RWPE2 (cell line): ENCODE results near the gene TMUB1.

ENCODE experiments used
- ATAC-seq: fragments of 200-7000 bp; cut with Tn5 transposase; 3 replicates; pipeline ENCODE4 v1.9.1; 2021; ENCODE audit warnings: low read depth
- DNase-seq: peaks from one replicate; pipeline ENCODE4 v3.0.0-alpha.2; 2020; ENCODE audit warnings: low spot score
- H3K27ac ChIP-seq: fragments of 450-650 bp; 2 replicates; pipeline ENCODE4 v1.5.1; 2017; ENCODE audit warnings: mild to moderate bottlenecking; ENCODE audit not compliant: poor library complexity, severe bottlenecking
- H3K27me3 ChIP-seq: fragments of 250-450 bp; sonication (Bioruptor Pico); 2 replicates; pipeline ENCODE4 v1.5.1; 2021; ENCODE audit warnings: mild to moderate bottlenecking, moderate library complexity; ENCODE audit not compliant: insufficient read depth, poor library complexity, severe bottlenecking
- H3K36me3 ChIP-seq: fragments of 250-450 bp; sonication (Bioruptor Pico); 2 replicates; pipeline ENCODE4 v1.5.1; 2020; ENCODE audit warnings: low read depth, mild to moderate bottlenecking, moderate library complexity
- H3K4me1 ChIP-seq: fragments of 250-450 bp; sonication (Bioruptor Pico); 2 replicates; pipeline ENCODE4 v1.5.1; 2021; ENCODE audit warnings: mild to moderate bottlenecking, moderate library complexity; ENCODE audit not compliant: insufficient read depth, poor library complexity, severe bottlenecking
- H3K4me3 ChIP-seq: fragments of 250-450 bp; sonication (Bioruptor Pico); 2 replicates; pipeline ENCODE4 v1.5.1; 2021; ENCODE audit warnings: mild to moderate bottlenecking, moderate library complexity; ENCODE audit not compliant: severe bottlenecking
- H3K9me3 ChIP-seq: fragments of 250-450 bp; sonication (Bioruptor Pico); 2 replicates; pipeline ENCODE4 v1.5.1; 2021; ENCODE audit warnings: mild to moderate bottlenecking, moderate library complexity; ENCODE audit not compliant: severe bottlenecking
- CTCF ChIP-seq: fragments of 450-650 bp; IDR thresholded peaks from one replicate; pipeline ENCODE4 v1.5.1; 2017; ENCODE audit warnings: mild to moderate bottlenecking, moderate library complexity; ENCODE audit not compliant: poor library complexity, severe bottlenecking

Gene TMUB1

GRCh38 chr7:151115121-151115835 is 32.0 kb upstream of the TMUB1 start:
- Histone ChIP-seq H3K27me3 (no peaks in the 10 kb centered on the region), H3K27ac (peak overlapping the region; percentile 91), H3K4me1 (peaks cover 19% of the 10 kb centered on the region), H3K36me3 (peaks cover 22% of the 10 kb centered on the region), H3K9me3 (no peaks in the 10 kb centered on the region), H3K4me3 (peak overlapping the region; percentile 52)
- ATAC-seq: no peak
- no peak for DNase-seq
- no peak for TF ChIP-seq CTCF

GRCh38 chr7:151114151-151115090 is 31.1 kb upstream of the TMUB1 start:
- no peaks in the 10 kb centered on the region for H3K27me3 ChIP-seq

GRCh38 chr7:151113344-151114150 is 30.3 kb upstream of the TMUB1 start:
- DNase-seq: no peak
- Histone ChIP-seq H3K4me3 (peak overlapping the region; percentile 52), H3K27me3 (no peaks in the 10 kb centered on the region), H3K36me3 (peaks cover 7% of the 10 kb centered on the region; the same call in 1 of the 2 replicates), H3K27ac (peak overlapping the region; percentile 91), H3K4me1 (peaks cover 19% of the 10 kb centered on the region), H3K9me3 (no peaks in the 10 kb centered on the region)
- TF ChIP-seq CTCF: no peak
- peak; percentile 46 for ATAC-seq

More at GRCh38 chr7:151114151-151115090, 31.1 kb upstream of the TMUB1 start:
- TF ChIP-seq CTCF: peak; percentile 2
- peak overlapping the region; percentile 52 for H3K4me3 ChIP-seq
- peak overlapping the region; percentile 91 for H3K27ac ChIP-seq
- ATAC-seq (no peak), DNase-seq (no peak)
- H3K36me3 ChIP-seq: peaks cover 16% of the 10 kb centered on the region
- H3K4me1 ChIP-seq: peaks cover 19% of the 10 kb centered on the region
- H3K9me3 ChIP-seq: no peaks in the 10 kb centered on the region

GRCh38 chr7:151110941-151111645 is 27.8 kb upstream of the TMUB1 start:
- peak; percentile 58 for ATAC-seq
- no peak for DNase-seq
- no peaks in the 10 kb centered on the region for H3K27me3 ChIP-seq
- TF ChIP-seq CTCF: peak; percentile 90
- H3K36me3 ChIP-seq: no peaks in the 10 kb centered on the region
- no peaks in the 10 kb centered on the region for H3K9me3 ChIP-seq
- peak overlapping the region; percentile 91 for H3K27ac ChIP-seq
- peaks cover 14% of the 10 kb centered on the region for H3K4me1 ChIP-seq
- no peak overlapping the region for H3K4me3 ChIP-seq
